ENCODE measurements around the gene LTK. TPM values are rescaled to one million over a fixed set of nuclear protein-coding genes. Genes with fewer than 3 reads are reported as not detected.

The LTK gene
- polyA plus RNA-seq, 1 donor (not counting 4 experiments of a cell fraction or from before 2014, with no cell fraction given), result not detected

GRCh38 chr15:41546851-41547786 is 33.5 kb upstream of the LTK start:
- Histone ChIP-seq H3K4me2 (ENCODE audit: control insufficient read depth, extremely low read depth, insufficient read depth, low read depth, low read length) (no peak overlapping the region), H3K36me3 (ENCODE audit: control insufficient read depth in 2 of 2, extremely low read depth in 1 of 2, insufficient read depth in 2 of 2, low read length in 2 of 2) (no peaks in the 10 kb centered on the region), H3K9me3 (ENCODE audit: control insufficient read depth, low read depth, low read length) (no peaks in the 10 kb centered on the region), H2AFZ (ENCODE audit: control insufficient read depth, low read length) (no peak overlapping the region), H3K9ac (ENCODE audit: control insufficient read depth, extremely low read depth, insufficient read depth, low read length) (no peak overlapping the region), H3K9me1 (ENCODE audit: control insufficient read depth, extremely low read depth, insufficient read depth, low read length) (no peaks in the 10 kb centered on the region), H3K4me3 (ENCODE audit: control insufficient read depth in 2 of 3, extremely low read depth in 1 of 3, insufficient read depth in 2 of 3, low read depth in 1 of 3, low read length in 3 of 3) (no peak overlapping the region), H3K27ac (ENCODE audit: control insufficient read depth, insufficient read depth, low read length) (no peak overlapping the region), H3K4me1 (ENCODE audit: control insufficient read depth, extremely low read depth, insufficient read depth, low read length) (peaks cover 4% of the 10 kb centered on the region), H3K79me2 (ENCODE audit: control insufficient read depth, insufficient read depth, low read length) (peaks cover 12% of the 10 kb centered on the region), H4K20me1 (ENCODE audit: control insufficient read depth, extremely low read depth, insufficient read depth, low read length) (no peaks in the 10 kb centered on the region), H3K27me3 (ENCODE audit: control insufficient read depth, extremely low read depth, insufficient read depth, low read length) (no peaks in the 10 kb centered on the region)
- TF ChIP-seq, protein P1, sequence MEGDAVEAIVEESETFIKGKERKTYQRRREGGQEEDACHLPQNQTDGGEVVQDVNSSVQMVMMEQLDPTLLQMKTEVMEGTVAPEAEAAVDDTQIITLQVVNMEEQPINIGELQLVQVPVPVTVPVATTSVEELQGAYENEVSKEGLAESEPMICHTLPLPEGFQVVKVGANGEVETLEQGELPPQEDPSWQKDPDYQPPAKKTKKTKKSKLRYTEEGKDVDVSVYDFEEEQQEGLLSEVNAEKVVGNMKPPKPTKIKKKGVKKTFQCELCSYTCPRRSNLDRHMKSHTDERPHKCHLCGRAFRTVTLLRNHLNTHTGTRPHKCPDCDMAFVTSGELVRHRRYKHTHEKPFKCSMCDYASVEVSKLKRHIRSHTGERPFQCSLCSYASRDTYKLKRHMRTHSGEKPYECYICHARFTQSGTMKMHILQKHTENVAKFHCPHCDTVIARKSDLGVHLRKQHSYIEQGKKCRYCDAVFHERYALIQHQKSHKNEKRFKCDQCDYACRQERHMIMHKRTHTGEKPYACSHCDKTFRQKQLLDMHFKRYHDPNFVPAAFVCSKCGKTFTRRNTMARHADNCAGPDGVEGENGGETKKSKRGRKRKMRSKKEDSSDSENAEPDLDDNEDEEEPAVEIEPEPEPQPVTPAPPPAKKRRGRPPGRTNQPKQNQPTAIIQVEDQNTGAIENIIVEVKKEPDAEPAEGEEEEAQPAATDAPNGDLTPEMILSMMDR (optimal IDR thresholded peaks at IDR 0.05 in 1 of 3, IDR thresholded peaks at IDR 0.05 in 1 of 3, conservative IDR thresholded peaks at IDR 0.05 in 1 of 3; ENCODE audit: extremely low read depth in 1 of 3, insufficient read depth in 2 of 3, low read length in 3 of 3), result no peak
- no peak for TF ChIP-seq EZH2 (IDR thresholded peaks at IDR 0.05; ENCODE audit: low read length)
- dilution Hi-C loops (cut with MboI; ENCODE audit: extremely low pct_ligation_motif_present, low sequenced_read_pairs), result no loop called here
- DNase-seq (ENCODE audit: low read depth, low spot score), result no peak
- no peak for FAIRE-seq

GRCh38 chr15:41545218-41545617 is 31.6 kb upstream of the LTK start:
- no peak overlapping the region for H3K27ac ChIP-seq (ENCODE audit: control insufficient read depth, insufficient read depth, low read length)
- H3K4me3 ChIP-seq (ENCODE audit: control insufficient read depth in 2 of 3, extremely low read depth in 1 of 3, insufficient read depth in 2 of 3, low read depth in 1 of 3, low read length in 3 of 3), result no peak overlapping the region
- H4K20me1 ChIP-seq (ENCODE audit: control insufficient read depth, extremely low read depth, insufficient read depth, low read length), result no peaks in the 10 kb centered on the region
- H3K79me2 ChIP-seq (ENCODE audit: control insufficient read depth, insufficient read depth, low read length), result peaks cover 17% of the 10 kb centered on the region
- no peaks in the 10 kb centered on the region for H3K27me3 ChIP-seq (ENCODE audit: control insufficient read depth, extremely low read depth, insufficient read depth, low read length)
- no peak for FAIRE-seq
- H3K4me2 ChIP-seq (ENCODE audit: control insufficient read depth, extremely low read depth, insufficient read depth, low read depth, low read length), result no peak overlapping the region
- H2AFZ ChIP-seq (ENCODE audit: control insufficient read depth, low read length), result no peak overlapping the region
- H3K4me1 ChIP-seq (ENCODE audit: control insufficient read depth, extremely low read depth, insufficient read depth, low read length), result peaks cover 4% of the 10 kb centered on the region
- H3K9me3 ChIP-seq (ENCODE audit: control insufficient read depth, low read depth, low read length), result no peaks in the 10 kb centered on the region
- H3K9ac ChIP-seq (ENCODE audit: control insufficient read depth, extremely low read depth, insufficient read depth, low read length), result no peak overlapping the region
- H3K36me3 ChIP-seq (ENCODE audit: control insufficient read depth in 2 of 2, extremely low read depth in 1 of 2, insufficient read depth in 2 of 2, low read length in 2 of 2), result peaks cover 0 to 2% of the 10 kb centered on the region in 2 experiments
- DNase-seq (ENCODE audit: low read depth, low spot score), result no peak
- no peak for TF ChIP-seq EZH2 (IDR thresholded peaks at IDR 0.05; ENCODE audit: low read length)
- TF ChIP-seq, protein P1 (optimal IDR thresholded peaks at IDR 0.05 in 1 of 3, IDR thresholded peaks at IDR 0.05 in 1 of 3, conservative IDR thresholded peaks at IDR 0.05 in 1 of 3; ENCODE audit: extremely low read depth in 1 of 3, insufficient read depth in 2 of 3, low read length in 3 of 3), result no peak
- no peaks in the 10 kb centered on the region for H3K9me1 ChIP-seq (ENCODE audit: control insufficient read depth, extremely low read depth, insufficient read depth, low read length)
- dilution Hi-C loops (cut with MboI; ENCODE audit: extremely low pct_ligation_motif_present, low sequenced_read_pairs), result no loop called here
